ENCODE measurements around the gene SLC6A6.

DNA sequence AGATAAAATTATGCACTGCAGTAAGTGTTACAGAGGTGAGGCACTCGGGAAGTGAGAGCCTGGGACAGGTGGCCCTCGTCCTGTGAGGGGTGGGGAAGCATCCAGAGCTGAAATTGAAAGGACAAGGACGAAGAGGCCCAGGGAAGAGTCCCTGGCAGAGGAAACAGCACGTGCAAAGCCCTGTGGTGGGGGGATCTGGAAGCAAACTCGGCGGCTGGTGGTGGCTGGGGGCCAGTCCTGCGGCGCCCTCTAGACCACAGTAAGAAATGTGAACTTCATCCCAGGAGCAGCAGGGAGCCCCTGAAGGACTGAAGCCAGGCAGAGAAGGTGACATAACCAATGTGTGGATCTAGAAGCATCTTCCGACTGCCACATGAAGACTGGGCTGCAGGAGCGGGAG, 94.9 kb downstream of the SLC6A6 start:
- TF ChIP-seq POLR2A (IDR thresholded peaks at IDR 0.05; ENCODE audit: low read depth, low read length): no peak
- no peak for TF ChIP-seq POLR2AphosphoS5 (IDR thresholded peaks at IDR 0.05; ENCODE audit: low read depth, low read length)
- no peak for TF ChIP-seq TAF1 (IDR thresholded peaks at IDR 0.05; ENCODE audit: low read depth, low read length)
- TF ChIP-seq PAX5 (IDR thresholded peaks at IDR 0.05; ENCODE audit: insufficient read depth, low read length, severe bottlenecking): no peak
- TF ChIP-seq POU2F2 (IDR thresholded peaks at IDR 0.05; ENCODE audit: low read depth, low read length): no peak
